ENCODE measurements around the gene APP.
"Not testable (repeated sequence)": the region's sequence is repeated elsewhere in the genome, so short reads cannot be mapped to it uniquely, and the experiment has no call there.

The APP gene

DNA sequence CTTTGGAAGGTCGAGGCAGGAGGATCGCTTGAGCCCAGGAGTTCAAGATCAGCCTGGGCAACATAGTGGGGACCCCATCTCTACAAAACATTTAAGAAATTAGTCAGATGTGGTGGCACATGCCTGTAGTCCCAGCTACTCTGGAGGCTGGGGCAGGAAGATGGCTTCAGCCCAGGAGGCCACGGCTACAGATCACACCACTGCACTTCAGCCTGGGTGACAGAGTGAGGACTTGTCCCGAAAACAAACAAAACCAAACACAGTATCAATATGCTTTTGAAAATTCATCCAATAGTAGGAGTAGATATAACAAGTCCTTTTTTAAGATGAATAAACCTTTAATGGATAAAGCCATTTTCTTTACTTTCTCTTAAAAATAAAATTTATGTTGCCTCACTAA is 8.5 kb downstream of the APP start:
- DNase-seq = no peak

DNA sequence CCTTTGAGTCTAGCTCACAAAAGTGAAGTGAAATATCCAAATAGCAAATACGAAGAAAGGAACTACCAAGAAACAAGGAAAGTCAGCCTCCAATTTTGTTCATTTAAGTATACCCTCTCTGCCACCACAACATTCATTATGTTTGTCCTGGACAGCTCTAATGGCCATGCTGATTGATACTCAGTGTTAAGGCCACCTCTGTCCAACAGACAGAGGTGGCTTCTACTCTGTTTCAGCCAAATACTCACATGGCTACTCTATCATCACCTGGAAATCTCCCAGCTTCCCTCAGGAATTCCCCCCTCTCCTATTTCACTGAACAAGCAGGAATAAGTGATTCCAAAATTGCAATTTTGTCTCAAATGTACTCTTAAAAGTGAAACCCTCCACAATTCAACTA is 10.7 kb downstream of the APP start:
- no peak for DNase-seq

DNA sequence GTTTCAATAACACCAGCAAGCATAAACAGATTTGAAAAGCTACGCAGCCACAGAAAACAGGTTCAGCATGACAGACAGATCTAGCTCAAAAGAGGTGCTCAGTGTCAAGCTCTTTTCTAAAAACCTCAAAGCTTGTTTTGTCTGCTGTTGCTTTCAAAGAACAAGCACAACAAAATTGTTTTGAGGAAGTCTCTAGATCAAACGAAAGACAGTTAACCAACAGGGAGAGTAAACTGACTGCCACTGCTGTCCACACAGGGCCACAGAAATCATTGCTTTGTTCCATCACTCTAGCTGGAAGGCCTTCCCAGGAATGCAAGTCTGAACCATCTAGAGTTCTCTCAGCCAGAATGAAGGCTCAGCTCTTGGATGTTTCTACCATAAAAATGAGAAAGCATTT is 12.8 kb downstream of the APP start:
- no peak for DNase-seq

DNA sequence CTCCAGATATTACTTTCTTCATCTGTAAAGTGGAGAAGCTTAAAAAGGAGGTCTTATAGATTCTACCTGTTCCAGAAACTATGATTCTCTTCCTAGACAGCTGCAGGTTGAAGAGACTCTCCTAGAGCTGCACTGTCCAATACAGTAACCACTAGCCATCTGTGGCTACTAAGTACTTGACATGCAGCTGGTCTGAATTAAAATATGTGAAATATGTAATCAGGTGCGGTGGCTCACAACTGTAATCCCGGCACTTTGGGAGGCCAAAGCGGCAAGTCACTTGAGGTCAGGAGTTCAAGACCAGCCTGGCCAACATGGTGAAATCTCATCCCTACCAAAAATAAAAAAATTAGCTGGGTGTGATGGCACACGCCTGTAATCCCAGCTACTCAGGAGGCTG is 15.8 kb downstream of the APP start:
- DNase-seq = no peak

DNA sequence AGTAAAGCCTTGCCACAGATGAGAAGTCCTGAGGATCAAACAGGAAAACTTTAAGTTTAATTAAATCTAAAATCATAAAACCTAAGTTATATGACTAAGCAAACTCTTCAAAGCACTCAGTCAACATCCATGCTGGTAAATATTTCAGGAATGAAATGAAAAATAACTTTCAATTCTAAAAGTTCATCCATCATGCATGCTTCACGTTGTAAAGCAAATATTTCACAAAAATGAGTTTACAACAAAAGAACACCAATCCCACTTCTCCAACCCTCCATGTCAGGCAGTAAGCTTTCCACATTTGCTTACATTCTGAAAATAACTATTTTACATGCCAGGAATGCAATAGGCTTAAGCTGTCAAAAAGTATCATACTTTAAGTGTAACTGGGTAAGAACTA is 16.8 kb downstream of the APP start:
- no peak for DNase-seq

DNA sequence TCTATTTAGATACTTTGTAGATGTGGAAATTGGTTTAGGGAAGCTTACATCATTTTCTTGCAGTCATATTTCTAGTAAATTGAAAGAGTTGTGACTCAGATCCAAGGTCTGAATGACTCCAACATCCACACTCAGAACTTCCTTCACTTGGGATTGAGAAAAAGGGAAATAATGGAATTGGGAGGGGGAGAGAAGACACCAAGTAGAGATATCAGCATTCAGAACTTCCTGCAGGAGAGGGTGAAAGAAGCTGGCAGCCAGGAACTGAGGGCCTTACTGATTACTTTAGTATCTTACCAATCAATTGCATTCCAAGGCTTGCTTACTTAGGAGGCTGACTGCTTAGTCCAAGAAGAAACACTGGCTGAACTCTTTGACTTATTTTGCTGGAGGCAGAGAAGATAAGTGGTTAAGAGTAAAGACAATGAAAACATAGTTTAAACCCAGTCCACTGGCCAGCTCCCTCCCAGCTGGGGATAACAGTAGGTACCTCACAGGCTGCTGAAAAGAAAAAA is 21.7 kb downstream of the APP start:
- no peak for DNase-seq

DNA sequence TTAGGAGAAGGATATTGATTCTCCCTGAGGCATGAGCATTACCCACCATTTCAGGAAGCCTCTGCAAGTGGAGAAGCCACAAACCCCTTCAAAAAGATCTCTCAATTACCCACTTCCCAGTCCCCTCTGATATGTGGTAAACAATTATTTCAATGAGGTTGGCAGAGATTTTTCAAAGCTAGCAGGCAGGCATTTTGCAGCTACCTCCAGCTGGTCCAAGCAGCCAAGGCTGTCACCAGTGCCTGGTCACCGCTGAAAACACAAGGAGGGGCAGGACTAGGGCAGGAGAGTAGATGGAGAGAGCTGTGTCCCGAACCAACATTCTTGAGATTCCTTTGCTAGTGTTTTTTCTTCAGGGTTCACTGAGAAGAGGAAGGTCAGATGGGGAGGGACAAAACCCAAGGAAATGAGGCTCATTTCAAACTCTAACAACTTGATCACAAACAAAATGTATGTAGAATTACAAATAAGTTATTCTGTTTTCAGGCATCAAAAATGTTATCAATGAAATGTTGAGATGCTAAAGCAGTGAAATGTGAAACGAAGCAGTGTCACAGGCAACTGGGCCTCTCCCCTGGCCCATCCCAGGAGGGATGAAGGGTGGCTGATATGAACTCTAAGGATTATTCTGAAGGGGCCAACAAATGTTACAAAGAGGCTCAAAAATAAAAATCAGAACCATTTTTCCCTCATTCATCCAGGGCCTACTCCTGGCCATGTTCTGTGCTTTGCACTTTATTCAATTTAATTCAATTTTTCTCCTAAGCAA is 22.3 kb downstream of the APP start:
- DNase-seq = no peak

DNA sequence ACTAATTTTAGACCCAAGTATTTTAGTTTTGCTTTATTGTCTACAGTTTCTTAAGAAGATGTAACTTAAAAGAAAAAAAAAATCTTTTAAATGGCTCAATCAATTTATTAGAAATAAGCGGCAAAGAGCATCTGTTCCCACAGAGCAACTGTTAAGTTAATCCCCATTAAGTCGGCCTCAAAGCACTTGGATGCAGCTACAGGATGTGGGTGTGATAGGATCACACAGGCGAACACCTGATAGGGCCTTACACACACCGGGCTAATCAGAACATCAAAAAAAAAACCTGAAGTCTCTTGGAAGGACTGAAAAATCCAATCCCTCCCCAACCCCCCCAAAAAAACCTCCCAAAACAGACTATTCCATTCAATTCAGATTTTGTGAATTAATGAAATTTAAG is 23.0 kb downstream of the APP start:
- no peak for DNase-seq

DNA sequence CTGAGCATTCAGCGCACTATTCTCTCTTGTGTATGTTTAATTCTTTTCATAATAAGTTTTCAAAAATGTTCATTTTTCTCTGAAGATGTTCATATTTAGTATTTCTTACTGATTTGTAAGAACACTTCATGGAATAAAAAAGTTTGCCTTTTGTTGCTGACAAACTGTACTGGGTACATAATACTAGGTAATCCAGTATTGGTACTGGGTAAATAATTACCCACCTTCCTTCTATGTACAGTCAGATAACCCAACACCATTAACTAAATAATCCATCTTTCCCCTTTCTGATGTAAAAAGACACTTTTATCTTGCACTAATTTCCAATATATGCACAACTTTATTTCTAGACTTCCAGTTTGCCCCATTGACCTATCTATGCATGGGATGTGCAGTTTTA is 23.9 kb downstream of the APP start:
- DNase-seq = no peak

DNA sequence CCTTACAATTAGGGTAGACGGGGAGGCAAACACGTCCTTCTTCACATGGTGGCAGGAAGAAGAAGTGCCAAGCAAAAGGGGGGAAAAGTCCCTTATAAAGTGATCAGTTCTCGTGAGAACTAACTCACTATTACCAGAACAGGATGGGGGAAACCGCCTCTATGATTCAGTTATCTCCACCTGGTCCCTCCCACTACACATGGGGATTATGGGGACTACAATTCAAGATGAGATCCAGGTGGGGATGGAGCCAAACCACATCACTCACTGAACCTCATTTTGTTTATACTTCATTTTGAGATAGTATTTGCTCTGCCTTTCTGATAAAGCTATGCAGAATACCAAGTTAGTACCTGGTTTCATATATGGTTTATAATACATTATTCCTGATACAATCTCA is 26.5 kb downstream of the APP start:
- DNase-seq = no peak

DNA sequence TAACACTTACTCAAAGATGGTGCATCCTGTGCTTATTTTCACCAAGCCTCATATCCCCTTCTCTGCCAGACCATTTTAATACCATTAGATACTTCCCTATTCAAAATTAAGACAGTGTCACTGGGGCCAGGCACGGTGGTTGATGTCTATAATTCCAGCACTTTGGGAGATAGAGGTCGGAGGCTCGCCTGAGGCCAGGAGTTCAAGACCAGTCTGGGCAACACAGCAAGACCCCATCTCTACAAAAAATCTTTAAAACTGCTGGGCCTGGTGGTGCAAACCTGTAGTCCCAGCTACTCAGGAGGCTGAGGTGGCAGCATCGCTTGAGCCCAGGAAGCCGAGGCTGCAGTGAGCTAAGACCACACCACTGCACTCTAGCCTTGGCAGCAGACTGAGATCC is 28.2 kb downstream of the APP start:
- no peak for DNase-seq

DNA sequence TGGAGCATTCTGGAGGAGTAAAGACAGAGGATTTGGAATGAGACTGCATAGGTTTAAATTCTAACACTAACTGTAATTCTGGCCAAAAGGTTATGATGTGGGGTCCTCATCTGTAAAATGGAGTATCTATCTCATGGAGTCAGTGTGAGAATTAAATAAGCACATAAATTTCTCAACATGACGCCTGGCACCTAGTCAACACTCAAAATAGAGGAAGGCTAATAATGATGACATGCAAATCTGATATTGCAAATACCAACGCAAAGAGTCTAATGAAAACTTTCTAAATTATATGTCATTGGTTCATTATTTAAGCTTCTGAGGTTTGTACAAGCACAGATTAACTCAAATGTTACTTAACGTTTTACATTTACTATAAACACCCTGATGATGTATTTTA is 29.6 kb downstream of the APP start:
- DNase-seq = no peak

DNA sequence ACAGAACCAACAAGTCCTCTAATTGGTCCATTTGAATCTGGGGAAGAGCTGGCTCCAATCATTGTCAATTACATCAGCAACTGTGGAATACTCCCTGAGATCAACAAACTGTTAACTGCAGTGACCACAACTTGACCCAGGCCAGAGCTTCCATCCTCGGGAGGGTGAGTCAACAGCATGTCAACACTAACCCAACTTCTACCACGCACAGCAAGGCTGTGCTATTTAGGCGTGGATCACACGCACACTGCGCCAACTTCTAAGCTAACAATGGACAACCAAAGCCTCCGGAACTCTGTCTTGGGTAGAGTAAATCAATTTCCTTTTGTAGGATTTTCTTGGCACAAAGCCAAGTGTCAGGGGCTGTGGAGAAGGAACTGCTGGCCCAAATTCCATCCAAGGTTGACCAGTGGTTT is 30.4 kb downstream of the APP start:
- no peak for DNase-seq

DNA sequence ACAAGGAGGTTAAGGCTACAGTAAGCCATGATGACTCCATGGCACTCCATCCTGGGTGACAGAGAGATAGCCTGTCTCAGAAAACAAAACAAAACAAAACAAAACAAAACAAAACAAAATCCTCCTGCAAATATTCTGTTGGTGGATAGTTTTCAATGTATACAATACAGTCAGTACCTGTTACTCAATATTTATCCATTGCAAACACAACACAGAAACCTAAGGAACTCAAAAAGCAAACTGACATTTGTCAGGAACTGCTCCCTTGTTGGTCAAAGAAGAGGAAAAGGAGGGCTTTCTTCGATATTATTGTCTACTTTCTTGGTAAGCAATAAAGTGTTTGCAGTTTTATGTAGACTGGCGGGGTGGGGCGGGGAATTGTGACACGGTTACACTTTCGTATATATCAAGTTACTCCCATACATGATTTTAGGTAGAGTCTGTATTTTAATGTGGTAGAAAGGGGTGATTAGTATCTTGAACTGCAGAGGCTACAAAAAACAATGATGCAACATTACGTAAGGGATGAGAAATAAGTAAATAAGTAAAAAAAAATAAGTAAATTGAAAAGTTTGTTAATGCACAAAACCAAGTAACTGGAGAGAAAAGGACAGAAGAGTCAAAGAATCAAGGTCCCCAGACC is 31.8 kb downstream of the APP start:
- DNase-seq = no peak

DNA sequence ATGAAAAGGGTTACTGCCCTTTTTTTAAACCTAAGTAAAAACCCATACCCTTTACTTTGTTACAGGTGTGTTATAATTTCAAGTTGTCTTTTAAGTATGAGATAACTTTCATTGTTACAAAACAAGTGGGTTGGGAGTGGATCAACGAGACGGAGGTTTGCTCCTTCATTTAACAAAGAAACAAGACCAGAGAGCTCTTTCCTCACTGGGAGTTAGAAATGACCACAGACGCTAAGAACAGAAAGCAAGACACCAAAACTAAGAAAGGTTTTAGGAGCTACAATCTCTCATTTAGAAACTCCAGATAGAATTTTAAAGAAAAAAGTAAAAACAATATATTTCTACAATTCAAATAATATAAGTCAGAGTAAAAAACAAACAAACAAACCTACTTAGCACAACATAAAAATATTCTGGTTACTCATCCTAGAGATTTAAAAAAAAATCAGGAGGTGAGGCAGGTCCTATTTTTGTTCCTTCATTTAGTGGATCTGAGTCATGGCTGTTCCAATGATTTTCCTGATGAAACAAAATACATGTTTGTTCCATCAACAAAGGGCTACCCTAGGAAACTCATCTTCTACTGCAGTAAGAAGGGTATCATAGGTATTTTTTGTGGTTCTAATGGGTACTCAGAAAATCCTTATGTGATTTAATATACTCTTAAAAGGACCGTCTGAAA is 33.0 kb downstream of the APP start:
- no peak for DNase-seq

DNA sequence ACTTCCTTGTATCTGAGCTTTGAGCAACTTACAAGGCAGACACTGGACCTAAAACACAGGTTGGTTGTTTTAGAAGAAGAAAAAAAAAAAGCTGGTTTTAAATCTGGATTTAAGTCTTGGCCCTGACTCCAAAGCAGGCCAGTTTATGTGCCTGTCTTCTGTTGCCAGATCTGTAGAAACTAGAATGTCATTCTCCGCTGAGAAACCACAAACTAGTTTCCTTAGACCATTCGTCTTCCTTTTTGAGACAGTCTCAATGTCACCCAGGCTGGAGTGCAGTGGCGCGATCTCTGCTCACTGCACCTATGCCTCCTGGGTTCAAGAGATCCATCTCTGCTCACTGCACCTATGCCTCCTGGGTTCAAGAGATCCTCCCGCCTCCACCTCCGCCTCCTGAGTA is 33.9 kb downstream of the APP start:
- no peak for DNase-seq

DNA sequence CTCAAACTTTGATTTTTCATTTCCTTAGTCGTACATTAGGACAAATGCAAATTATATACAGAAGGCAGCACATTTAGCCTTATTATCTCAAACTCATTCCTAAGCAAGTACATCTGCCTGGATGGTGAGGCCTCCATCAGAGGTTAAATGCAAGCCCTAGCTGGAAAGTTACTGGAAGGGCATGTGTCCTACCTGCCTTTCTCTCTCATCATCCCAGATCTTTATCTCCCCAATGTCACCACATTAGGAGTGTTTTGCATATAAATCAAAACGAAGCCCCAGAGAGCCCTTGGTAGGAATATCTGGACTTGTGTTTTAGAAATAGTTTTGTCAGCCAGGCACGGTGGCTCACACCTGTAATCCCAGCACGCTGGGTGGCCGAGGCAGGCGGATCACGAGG is 35.0 kb downstream of the APP start:
- no peak for DNase-seq

DNA sequence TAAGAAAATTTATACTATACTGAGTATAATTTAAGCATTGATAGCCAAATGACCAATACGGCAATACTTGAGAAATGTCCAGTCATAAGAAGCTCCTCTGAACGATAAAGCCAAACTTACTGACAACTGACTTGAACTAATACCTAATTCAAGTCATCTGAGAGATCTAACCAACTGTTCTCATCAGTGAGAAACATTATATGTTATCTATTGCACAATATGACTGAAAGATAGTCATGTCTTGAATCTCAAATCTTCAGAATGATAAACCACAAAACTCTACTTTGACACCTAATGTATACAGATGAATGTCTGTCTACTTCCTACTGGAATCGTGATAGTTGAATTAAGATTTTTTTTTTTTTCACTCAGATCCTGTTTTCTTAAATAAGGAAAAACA is 39.0 kb downstream of the APP start:
- DNase-seq = no peak

DNA sequence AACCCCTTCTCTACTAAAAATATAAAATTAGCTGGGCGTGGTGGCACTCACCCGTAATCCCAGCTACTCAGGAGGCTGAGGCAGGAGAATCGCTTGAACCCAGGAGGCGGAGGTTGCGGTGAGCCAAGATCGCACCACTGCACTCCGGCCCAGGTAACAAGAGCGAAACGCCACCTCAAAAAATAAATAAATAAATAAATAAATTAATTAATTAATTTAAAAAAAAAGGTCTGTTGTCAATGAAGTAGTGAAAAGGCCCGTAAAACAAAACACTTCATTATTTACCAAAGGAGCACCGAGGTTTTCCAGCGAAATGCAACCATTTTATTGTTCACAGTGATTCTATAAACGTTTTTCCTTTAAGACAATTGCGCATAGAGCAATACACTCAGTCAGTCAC is 39.5 kb downstream of the APP start:
- DNase-seq = not testable (repeated sequence)

DNA sequence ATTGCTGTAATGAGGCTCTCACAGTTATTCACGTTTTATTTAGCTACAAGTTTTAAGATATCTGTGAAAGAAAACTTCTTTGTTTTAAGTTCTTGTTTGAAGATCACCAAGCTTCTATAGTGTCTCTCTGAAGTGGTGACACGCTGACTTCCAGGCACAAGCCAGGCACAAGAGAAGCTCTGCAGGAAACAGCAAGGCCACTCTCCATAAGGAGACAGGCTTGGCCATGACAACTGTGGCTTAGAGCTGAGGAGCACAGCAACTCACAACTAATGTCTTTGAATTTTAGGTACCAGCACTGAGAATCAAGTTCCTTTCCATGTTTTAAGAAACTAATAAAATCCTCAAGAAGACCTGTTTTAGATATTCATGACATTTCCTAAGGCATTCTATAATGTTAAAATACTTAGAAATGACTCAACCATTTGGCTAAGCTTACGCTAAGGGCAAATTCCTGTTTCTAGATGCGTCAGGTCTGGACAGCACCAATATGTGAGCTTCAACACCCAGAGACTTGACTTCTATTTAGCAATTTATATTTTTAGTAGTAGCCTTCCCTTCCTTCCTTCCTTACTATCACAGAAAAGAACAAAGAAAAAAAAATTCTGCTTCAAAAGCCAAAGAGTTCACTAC is 40.2 kb downstream of the APP start:
- DNase-seq = no peak

DNA sequence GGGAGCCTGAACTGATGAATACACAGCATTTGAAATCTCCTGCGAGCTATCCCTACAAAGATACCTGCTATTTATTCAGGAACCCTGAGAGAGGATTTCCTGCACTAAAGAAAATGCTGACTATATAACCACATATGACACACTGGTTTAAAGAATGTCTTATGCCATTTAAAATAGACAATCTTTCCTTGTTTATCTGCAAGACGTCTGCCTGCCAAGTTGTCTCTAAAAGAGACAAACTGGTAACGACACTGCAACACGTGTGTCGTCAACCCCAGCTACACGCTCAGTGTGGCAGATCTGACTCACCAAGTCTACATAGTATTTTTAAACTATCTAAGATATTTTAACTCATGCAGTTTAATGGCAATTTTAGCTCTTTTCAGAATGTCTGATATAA is 42.7 kb downstream of the APP start:
- DNase-seq = no peak

DNA sequence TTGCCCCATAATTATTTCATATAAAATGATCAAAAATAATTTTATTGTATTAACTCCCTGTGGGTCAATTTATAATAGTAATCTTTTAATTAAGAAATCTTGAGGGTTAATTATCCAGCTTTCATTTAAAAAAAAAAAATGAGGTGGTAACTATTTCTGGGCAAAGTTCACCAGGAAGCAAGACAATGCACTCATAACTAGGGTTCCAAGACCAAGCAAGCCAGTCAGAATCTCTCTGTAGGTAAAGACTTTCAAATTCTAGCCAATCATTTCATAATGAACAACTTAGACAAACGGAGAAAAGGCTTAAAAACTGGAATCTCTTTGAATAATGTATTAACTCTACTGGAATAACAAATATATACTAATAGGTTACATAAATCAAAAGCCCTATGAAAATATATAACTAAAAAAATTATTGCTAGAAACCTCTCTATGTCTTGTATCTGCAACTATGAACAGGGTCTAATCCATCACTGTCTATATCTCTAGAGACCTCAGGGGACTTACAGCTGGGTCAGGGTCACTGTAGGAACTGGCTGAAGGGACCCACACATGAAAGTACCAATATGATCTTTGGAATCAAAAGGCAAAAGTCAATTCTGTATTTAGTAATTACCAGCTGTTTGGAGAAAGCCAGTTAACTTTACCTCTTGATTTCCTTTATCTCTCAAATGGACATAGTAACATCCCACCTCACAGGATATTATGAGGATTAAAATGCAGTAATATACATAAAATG is 43.3 kb downstream of the APP start:
- no peak for DNase-seq

DNA sequence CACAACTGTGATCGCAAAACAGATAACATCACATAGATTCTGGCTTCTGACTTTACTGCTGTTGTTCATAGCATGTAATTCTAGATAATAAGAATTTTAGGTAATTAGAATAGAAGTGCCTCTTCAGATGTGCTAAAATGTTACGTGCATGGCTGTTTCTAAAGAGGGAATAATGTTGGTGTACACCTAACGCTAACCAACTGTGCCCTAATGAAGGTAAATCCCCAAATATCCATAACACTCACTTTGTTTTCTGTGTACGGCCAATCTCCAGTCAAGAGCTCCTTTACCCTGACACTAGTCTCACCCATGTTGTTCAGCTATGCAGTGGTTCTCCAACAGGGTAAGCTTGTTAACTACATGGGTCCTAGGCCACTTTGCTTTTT is 44.4 kb downstream of the APP start:
- no peak for DNase-seq

Measured in activated naive CD4-positive, alpha-beta T cell treated with anti-CD3 and anti-CD28 coated beads, Interleukin-2, amount 50 U/mL, for 16 hours (primary cell).